HG02852 (cell line): ENCODE measurements around the gene RNF145.

Source experiments
- ATAC-seq: cut with Tn5 transposase; IDR thresholded peaks from one replicate; pipeline ENCODE4 v1.9.1; 2021; ENCODE audit warnings: mild to moderate bottlenecking, moderate library complexity; ENCODE audit not compliant: unreplicated experiment

RNF145 gene

GRCh38 chr5:159220206-159220605 lies 10.9 kb upstream of the RNF145 start:
- ATAC-seq: no peak

GRCh38 chr5:159218595-159219023 lies 9.3 kb upstream of the RNF145 start:
- no peak for ATAC-seq

- no peak for ATAC-seq
Observed at GRCh38 chr5:159217236-159217635, 7.9 kb upstream of the RNF145 start.

- ATAC-seq: no peak
Observed at GRCh38 chr5:159216454-159216853, 7.1 kb upstream of the RNF145 start.

GRCh38 chr5:159215886-159216285 lies 6.5 kb upstream of the RNF145 start:
- no peak for ATAC-seq

- ATAC-seq: no peak
Observed at GRCh38 chr5:159214486-159215271, 5.3 kb upstream of the RNF145 start.

GRCh38 chr5:159212657-159213462 lies 3.5 kb upstream of the RNF145 start:
- ATAC-seq: no peak

- no peak for ATAC-seq
Observed at GRCh38 chr5:159211729-159212174, 2.4 kb upstream of the RNF145 start.

GRCh38 chr5:159210846-159211245 lies 1.5 kb upstream of the RNF145 start:
- ATAC-seq: no peak

GRCh38 chr5:159210210-159210661 lies 883 bp upstream of the RNF145 start:
- no peak for ATAC-seq

- peak; percentile 18 for ATAC-seq
Observed at GRCh38 chr5:159208514-159209437, 577 bp downstream of the RNF145 start.

GRCh38 chr5:159207686-159208513 lies 1.5 kb downstream of the RNF145 start:
- peak; percentile 47 for ATAC-seq

- ATAC-seq: no peak
Observed at GRCh38 chr5:159207222-159207685, 2.1 kb downstream of the RNF145 start.

- ATAC-seq: no peak
Observed at GRCh38 chr5:159206818-159207217, 2.5 kb downstream of the RNF145 start.

- ATAC-seq: no peak
Observed at GRCh38 chr5:159206368-159206767, 3.0 kb downstream of the RNF145 start.

- no peak for ATAC-seq
Observed at GRCh38 chr5:159203351-159203750, 6.0 kb downstream of the RNF145 start.

- ATAC-seq: no peak
Observed at GRCh38 chr5:159202151-159202550, 7.2 kb downstream of the RNF145 start.

- no peak for ATAC-seq
Observed at GRCh38 chr5:159199780-159200179, 9.6 kb downstream of the RNF145 start.

GRCh38 chr5:159199225-159199624 lies 10.1 kb downstream of the RNF145 start:
- no peak for ATAC-seq
